Hair follicle dermal papilla cell (primary cell): ENCODE measurements around the gene MTHFD2. TPM values are rescaled to one million over a fixed set of nuclear protein-coding genes. Genes with fewer than 3 reads are reported as not detected.

Source experiments
- total RNA-seq: library from RNA; depleted of rRNA; stranded (reverse); fragments of >200 nt; gene quantifications from 2 replicates; pipeline ENCODE4 v1.2.3, GENCODE V29; 2012

MTHFD2 gene
- 115 and 145 TPM in 2 replicates for total RNA-seq

DNA sequence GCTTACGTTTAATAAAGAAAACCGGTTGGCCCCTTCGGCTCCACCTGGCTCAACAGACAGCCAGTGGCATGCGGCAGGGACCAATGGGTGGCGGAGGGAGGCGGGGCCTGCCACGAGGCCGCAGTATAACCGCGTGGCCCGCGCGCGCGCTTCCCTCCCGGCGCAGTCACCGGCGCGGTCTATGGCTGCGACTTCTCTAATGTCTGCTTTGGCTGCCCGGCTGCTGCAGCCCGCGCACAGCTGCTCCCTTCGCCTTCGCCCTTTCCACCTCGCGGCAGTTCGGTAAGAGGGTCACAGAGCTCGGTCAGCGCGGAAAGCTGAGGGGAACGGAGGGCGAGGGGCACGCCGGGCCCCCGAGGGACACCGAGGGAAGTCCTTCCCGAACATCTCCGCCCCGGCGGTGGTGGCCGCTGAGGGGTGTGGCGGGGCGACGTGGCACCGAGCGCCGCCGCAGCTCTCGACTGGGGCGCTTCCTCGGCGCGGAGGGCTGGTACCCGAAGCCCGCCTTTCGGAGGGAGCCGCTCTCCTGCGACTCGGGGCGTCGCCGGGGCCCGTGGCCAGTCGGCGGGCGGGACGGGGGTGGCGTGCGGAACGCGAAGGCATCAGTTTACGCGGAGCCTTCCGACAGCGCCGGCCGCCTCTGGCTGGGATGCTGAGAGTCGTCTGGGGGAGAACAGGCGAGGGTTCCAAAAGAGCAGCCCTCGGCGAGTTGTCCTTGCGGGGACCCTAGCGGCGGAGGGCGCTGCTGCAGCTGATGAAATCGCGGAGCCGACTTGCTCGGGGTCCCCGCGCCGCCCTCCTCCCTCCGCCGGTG lies at the start of gene MTHFD2:
TSS of gene MTHFD2 (plus strand) at position 155 of the 814 bp plus-strand sequence. CDS start at position 182, 27 bp downstream.

GRCh38 chr2:74178211-74179062 lies 20.0 kb upstream of the MTHFD2 start, which contains the start of gene MOB1A:
Gene MOB1A (minus strand): TSS chr2:74178879. CDS start chr2:74178674, 205 bp downstream.

Other genes starting within 250 kb of the MTHFD2 start
- gene TET3, start 213.7 kb upstream of the MTHFD2 start, total RNA-seq = 2.7 and 4.4 TPM in 2 replicates
- gene BOLA3, start 50.7 kb upstream of the MTHFD2 start, total RNA-seq = 11.8 and 13.0 TPM in 2 replicates
- 142 and 157 TPM in 2 replicates for gene MOB1A, start 19.7 kb upstream of the MTHFD2 start, total RNA-seq
- 0.81 and 1.1 TPM in 2 replicates for gene SLC4A5, start 144.8 kb downstream of the MTHFD2 start, total RNA-seq
- 166 and 172 TPM in 2 replicates for gene DCTN1, start 181.7 kb downstream of the MTHFD2 start, total RNA-seq
- 3.1 and 3.8 TPM in 2 replicates for gene C2orf81, start 223.0 kb downstream of the MTHFD2 start, total RNA-seq
- gene WDR54, start 223.1 kb downstream of the MTHFD2 start, total RNA-seq = 20.3 and 25.6 TPM in 2 replicates
- 19.2 and 21.7 TPM in 2 replicates for gene RTKN, start 243.3 kb downstream of the MTHFD2 start, total RNA-seq